CMK (cell line): ENCODE data around the gene CDKAL1.
"Not testable (repeated sequence)": the region's sequence is repeated elsewhere in the genome, so short reads cannot be mapped to it uniquely, and the experiment has no call there.

Source experiments
- DNase-seq: peaks from one replicate; pipeline ENCODE4 v3.0.0-alpha.2; 2010; ENCODE audit warnings: low read depth

The CDKAL1 gene

DNA sequence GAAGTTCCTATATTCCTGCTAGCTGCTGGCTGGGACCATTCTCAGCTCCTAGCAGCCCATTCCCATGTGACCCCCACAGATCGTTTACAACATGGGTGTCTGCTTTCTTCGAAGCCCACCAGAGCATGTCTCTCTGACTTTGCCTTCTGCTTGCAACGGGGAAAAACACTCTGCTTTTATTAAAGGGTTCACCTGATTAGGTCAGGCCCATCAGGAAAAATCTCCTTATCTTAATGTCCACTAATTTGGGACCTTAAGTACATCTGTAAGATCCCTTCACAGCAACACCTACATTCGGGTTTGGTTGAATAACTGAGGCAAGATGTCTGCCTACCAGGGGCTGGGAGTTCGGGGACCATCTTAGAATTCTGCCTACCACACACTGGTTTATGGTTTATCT, 496.9 kb downstream of the CDKAL1 start:
- DNase-seq = no peak

DNA sequence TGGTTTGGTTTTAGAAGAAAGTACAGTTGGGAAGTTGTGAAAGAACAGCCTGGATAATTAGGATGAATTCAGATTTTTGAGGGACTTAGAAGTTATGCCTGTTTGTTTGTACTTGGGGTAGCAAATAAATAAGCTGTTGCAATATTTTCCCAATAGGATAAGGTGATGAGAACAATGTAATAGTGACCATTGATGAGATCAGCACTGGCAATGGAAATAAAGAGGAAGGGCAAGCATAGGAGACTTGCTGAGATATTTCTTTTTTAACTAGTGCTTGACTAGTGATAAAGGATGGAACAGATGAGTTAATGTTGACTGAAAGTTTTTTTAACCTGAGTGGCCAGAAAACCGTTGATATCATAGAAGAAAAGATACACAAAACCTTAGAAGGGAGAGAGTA, 498.8 kb downstream of the CDKAL1 start:
- no peak for DNase-seq

DNA sequence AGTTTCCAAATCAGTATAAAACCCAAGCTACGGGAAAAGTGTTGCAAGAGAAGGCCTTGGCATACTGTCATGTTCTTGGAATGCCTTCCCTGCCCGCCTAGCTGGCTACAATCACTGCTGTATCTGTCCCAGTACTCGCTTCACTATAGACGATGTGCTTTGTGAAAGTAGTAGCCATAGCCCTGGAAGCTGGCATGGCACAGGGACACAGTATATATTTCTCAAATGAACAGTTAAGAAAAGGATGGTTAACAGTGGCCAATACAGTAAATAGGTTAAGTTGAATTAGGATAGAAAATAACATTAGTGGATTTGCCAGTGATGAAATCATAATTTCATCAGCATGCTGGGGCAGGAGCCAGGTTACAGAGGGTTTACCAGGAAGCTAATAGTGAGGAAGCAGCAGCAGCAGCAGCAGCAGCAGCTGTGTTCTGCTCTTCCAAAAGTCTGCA, 499.3 kb downstream of the CDKAL1 start:
- no peak for DNase-seq

DNA sequence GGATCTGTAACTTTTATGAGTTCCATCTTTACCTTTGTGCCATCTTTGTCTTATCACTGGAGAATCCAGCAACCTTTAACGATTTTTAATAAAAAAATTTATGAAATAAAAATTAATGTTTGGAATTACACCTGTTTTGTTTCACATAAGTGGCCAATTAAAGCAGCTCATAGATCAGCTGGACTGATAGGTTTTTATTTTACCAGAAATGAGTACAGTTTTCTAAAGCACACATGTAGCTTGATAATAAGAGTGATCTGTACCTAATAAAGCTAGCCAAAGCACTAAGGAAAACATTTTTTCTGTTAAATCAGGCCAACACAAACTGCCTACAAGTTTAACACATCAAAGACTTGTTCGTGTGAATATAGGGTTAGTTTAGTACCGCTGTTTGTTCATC, 500.1 kb downstream of the CDKAL1 start:
- DNase-seq = no peak

DNA sequence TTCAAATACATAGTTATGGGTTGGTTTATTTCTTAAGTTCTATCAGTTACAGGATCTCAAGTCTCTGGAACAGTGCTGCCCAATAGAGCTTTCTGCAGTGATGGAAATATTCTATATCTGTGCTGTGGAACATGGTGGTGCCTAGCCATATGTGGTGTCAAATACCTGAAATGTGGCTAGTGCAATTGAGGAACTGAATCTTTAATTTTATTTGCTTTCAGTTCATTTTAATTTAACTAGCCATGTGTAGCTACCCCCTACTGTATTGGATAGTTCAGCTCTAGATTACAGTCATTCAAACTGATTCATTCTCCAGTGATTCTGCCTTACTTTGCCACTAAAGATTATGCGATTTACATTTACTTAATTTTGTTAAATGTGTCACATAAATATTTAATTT, 503.2 kb downstream of the CDKAL1 start:
- DNase-seq = no peak

DNA sequence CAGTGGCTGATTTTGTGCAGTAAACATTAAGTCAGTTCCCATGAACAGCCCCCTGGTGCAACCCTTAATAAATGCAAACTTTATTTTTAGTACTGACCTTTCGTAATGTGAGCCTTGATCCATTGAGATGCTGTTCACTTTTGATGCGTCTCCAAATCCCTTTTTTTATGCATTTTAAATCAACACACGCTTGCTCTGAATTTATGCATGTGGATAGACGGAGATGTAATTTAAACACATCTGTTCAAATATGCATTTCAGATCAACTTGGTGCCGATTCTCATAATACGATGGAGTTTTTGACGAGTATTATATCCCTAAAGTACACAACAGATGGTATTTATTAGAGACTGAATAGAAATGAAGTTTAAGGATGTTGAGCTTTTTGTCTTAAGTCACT, 505.7 kb downstream of the CDKAL1 start:
- DNase-seq = no peak

DNA sequence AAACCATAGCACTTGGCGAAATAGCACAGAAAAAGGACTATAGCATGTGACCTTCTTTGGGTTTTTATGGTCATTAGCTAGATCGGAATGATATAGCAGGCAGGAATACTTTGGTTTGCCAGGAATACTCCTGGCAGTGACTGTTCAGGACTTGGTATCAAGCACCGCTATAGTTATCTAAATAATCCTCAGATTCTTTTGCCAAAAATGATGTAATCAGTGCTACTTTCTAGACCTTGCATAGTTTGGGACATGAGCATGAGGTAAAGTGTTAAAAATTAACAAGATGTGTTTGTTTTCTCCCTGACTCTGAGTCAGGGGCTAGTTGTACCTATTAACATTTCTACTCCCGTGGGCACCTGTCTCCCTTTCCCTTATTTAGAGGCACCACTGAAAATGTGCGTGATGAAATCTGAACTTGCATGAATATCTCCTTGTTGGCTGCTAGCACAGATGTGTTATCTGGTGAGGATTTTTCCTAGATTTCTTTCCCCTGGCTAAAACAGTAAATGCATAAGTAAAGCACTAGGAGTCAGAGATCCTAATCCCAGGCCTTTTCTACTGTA, 511.0 kb downstream of the CDKAL1 start:
- no peak for DNase-seq

DNA sequence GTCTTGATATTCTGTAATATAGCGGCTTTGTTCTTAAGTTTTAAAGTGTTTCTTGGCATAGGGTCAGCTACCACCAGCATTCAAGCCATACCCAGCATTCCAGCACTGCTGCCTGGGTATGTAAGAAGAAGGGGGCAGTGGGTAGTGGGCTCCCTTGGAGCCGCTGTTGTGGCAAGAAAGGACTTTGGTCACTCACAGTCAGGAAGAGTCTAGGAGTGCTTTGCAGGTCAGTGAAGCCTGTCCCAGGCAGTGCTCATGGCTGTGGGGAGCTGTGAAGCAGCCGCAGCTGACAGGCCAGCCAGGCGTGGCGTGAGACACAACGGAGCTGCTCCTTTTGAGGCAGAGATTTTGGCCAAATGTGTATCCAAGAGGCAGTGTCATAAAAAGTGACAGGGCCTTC, 512.0 kb downstream of the CDKAL1 start:
- no peak for DNase-seq

DNA sequence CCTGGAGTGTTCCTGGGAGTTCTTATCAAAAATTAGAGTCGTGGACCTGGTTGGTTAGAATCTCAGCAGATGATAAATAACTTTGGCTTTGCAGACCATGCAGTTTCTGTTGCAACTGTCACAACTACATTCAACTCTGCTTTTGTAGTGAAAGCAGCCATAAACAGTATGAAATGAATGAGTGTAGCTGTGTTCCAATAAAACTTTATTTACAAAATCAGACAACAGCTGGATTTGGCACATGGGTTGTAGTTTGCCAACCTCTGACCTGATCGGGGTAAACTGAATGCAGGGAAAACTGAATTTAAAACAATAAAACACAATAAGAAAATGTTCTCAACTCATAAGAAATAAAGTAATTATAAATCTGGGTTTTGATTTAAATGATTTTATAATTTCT, 513.8 kb downstream of the CDKAL1 start:
- DNase-seq = no peak

DNA sequence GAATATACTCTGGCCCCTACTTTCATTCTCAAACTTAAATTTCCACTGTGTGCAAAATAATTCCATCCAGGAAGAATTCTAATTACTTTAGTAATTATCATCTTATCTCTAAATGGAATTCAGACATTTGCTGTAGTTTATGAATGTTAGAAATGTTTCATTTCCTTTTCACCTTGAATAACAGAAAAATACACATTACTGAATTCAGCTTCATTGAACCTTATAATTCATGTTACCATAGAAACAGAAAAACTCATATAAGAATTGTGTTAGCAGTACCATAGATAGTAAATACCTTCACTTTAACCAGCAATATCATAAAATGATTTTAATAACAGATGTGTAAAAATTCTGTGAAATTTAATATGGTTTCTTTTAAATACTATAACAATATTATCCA, 514.9 kb downstream of the CDKAL1 start:
- no peak for DNase-seq

DNA sequence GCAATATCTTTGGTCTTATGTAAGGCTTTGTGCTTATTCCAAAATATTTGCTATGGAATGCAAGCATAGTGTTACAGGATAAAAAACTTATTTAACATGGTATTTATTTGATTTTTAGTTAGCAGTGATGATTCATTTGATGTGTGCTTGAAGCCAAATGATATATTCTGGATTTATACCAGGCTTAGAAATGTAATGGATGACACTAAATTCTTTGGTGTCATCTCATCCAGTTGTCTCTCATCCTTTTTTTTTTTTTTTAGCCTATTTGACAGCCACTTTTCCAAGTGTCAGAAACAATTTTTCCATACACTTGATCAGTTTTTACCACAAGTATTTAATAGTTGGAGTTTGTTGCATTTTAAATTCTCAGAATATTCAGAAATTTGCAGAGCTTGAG, 515.3 kb downstream of the CDKAL1 start:
- no peak for DNase-seq

DNA sequence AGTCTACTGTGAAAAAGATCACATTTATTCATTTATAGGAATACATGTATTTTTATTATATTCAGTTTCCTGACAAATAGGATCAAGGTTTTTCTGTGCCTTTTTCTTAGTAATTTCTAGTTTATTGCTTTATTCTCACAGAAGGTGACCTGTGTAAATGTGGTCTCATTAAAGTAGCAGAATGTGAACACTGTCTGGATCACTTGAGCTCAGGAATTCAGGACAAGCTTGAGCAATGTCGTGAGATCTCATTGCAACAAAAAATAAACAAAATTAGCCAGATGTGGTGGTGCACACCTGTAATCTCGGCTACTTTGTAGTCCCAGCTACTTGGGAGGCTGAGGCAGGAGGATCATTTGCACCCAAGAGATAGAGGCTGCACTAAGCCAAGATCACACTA, 516.7 kb downstream of the CDKAL1 start:
- no peak for DNase-seq

DNA sequence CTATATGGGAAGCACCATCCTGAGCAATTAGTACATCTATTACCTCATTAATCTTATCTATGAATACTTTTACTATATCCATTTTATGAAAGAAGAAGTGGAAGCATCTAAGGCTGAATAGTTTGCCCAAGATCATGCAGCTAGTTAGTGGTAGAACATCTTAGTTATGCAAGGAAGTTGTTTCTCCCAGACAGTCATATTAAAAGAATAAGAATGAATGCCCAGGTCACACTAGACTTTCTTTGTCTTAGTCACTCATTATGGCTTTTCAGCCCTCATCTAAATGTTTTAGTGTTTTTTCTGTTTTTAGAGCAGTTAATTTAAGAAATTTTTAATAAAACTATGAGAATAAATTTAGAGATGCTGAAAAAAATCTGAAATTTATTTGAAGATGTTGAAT, 517.5 kb downstream of the CDKAL1 start:
- DNase-seq = no peak

DNA sequence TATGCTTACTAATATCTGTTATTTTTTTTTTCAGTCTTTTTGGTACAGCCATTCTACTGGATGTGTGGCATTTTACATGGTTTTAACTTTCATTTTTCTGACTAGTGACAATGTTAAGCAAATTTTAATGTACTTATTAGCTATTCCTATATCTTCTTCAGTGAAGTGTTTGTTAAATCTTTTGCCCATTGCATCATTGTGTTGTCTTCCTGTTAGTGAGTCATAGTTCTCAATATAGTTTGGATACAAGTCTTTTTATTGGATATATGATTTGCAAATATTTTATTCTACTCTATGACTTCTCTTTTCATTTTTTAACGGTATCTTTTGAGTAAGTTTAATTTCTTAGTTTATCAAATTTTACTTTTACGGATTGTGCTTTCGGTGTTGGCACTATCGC, 519.4 kb downstream of the CDKAL1 start:
- DNase-seq = no peak

DNA sequence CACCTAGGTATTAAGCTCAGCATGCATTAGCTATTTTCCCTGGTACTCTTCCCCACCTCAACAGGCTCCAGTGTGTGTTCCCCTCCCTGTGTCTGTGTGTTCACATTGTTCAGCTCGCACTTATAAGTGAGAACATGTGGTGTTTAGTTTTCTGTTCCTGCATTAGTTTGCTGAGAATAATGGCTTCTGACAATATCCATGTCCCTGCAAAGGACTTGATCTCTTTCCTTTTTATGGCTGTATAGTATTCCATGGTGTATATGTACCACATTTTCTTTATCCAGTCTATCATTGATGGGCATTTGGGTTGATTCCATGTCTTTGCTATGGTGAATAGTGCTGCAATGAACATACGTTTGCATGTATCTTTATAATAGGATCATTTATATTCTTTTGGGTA, 521.2 kb downstream of the CDKAL1 start:
- DNase-seq = not testable (repeated sequence)

DNA sequence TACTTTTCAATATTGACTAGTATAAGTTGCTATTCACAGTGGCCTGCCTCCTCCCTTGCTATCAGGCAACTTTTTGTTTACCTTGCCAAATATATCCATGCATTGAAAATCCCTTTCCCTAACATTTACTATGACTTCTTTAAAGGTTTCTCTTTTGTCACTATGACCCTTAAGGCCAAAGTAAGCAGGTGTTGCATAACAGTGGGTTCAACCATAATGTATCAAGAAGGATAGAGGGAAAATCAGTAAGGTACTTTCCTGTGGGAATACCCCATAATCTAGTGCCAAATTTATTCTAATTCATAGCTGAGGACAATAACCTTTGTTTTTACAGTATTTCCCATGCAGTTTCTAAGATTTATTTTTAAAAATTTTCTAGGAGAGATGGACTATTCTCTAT, 527.6 kb downstream of the CDKAL1 start:
- DNase-seq = no peak

DNA sequence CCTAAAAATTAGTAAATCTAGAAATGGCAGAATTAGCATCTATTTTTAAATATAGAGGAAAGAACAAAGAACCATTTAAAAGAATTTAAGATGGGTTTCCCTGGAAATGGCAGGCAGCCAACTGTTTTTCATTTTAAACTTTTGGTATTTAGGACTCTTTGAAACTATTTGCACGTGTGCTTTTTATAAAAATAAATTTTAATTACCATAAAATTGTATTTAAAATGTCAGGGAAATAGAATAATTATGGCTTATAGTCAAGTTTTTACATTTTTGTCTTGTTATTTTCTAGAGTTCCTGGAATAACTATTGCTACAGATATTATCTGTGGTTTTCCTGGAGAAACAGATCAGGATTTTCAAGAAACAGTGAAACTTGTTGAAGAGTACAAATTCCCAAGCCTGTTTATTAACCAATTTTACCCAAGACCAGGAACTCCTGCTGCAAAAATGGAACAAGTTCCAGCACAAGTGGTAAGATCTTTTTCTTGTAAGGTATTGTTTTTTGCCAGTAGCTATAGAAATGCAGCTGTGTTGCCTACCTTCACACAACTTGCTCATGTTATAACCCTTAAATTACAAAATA, 530.6 kb downstream of the CDKAL1 start:
- DNase-seq = no peak

DNA sequence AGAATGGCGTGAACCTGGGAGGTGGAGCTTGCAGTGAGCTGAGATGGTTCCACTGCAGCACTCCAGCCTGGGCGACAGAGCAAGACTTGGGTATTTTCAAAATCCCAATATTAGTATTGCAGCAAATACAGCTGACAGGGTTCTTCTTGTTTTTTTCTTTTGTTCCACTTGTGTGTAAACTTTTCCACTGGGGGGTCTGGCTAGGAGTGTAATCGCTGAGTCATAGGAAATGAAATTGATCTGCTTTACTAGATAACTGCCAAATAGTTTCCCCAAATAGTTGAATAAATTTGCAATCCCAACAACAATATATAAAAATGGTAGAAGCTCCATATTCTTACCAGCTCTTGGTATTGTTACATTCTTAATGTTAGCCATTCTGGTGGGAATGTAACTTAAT, 533.3 kb downstream of the CDKAL1 start:
- no peak for DNase-seq

DNA sequence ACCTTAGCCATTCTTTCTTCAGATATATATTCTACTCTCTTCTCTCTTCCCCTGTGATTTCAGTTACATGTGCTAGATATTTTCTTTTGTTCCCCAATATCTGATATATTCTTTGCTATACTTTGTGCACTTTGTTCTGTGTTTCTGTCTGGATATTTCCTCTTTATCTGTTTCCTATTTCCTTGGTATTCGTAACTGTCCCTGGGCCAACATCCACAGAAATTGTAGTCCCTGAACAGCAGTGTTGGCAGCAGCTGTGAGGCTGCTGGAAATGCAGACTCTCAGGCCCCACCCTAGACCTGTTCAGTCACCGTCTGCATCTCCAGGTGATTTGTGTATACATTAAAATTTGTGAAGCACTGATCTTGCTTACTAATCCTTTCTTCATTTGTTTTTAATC, 536.4 kb downstream of the CDKAL1 start:
- DNase-seq = no peak

DNA sequence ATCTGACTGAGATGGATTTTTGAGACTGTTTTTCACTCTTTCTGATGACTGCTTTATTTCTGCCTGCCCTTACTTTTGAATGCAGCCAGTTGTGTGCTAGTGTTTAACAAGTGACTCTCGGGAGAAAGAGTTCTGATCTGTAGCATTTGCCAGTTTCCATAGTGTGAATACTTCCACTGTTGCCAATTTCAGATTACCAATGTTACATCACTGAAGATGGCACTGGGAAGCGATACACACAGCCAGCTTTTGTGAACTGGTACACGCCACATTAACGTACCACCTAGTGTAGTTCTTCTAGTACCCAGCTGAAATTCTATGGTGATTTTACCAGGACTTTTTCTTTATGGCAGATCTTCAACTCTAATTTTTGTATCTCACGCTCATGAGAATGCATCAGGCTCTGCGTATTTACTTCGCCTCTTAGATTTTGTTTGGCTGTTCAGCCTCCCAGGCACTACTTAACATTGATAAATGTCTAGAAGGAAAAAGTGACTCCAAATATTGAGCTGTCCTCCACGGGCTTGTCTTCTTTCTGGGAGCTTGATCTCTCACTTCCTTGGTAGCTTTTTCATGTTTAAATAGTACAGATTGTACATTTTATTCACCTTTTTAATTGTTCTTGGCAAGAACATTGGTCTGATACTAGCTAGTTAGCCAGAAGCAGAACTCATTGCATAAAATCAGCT, 537.7 kb downstream of the CDKAL1 start:
- no peak for DNase-seq

DNA sequence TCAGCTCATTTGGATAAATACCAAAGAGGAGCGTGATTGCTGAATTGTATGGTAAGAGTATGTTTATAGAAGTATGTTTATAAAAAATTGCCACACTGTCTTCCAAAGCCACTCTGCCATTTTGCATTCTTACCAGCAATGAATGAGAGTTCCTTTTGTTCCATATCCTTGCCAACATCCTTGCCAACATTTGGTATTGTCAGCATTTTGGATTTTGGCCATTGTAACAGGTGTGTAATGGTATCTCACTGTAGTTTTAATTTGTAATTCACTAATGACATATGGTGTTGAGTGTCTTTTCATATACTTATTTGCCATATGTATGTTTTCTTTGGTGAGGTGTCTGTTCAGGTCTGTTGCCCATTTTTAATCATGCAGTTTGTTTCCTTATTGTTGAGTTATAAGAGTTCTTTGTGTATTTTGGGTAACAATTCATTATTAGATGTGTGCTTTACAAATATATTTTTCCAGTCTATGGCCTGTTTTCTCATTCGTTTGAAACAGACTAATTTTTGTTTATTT, 539.1 kb downstream of the CDKAL1 start:
- no peak for DNase-seq

DNA sequence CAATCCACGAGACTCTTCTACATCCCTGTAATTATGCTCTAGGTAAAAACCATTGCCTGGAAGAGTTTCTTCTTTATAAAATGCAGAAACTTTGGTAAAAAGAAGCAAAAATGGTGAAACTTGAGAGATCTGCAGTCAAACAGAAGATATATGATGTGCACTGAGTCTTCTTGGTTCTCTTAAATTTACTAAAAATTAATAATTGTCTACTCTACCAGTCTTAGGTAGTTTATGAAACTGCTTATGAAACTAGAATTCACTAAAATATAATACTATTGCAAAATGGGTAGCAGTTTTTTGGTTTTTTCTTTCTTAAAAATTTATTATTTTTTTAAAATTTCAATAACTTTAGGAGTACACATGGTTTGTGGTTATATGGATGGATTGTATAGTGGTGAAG, 540.2 kb downstream of the CDKAL1 start:
- no peak for DNase-seq

DNA sequence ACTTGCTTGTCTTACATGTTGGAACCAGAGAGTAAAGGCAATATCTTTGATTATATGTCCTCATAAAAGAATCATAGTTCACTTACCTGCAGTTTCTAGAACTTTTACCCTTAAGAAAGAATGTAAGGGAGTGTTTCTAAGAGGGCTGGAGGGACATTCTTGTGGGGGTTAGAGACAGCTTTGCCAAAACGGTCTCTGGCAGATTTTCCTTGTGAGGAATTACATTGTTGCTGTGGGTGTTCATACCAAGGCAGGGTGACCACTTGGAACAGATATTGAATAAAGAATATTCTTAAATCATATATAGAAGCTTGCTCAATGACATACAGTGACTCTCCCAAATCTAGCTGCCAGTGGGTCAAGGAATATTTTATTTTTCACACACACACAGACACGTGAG, 541.7 kb downstream of the CDKAL1 start:
- no peak for DNase-seq

DNA sequence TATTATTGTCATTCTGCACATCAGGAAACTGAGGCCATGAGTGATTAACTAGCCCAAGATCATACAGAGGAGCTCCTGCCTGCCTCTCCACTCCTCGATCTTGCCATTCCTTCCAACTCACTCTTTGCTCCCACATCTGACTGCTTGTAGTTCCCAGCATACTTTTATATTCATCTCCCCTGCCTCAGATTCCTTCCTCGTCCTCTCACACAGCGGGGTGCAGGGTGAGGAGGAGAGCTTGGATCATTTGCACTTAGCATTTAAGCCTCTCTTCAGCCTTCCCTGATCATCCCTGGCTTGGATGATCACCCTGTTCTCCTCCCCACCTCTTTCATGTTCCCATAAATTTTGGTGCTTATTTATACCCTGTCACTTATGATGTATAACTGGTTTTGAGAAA, 544.2 kb downstream of the CDKAL1 start:
- no peak for DNase-seq
